Mononuclear cell (primary cell): ENCODE data around the gene DSG2. TPM values are rescaled to one million over a fixed set of nuclear protein-coding genes. Genes with fewer than 3 reads are reported as not detected.

ENCODE experiments used
- H3K27me3 ChIP-seq: 2 replicates; pipeline ENCODE4 v1.6.0; 2011; ENCODE audit warnings: low read length, control low read depth; ENCODE audit not compliant: insufficient read depth
- H3K4me1 ChIP-seq: 2 replicates; pipeline ENCODE4 v1.5.1; 2011; ENCODE audit warnings: mild to moderate bottlenecking, low read length, control low read depth; ENCODE audit not compliant: insufficient read depth
- H3K4me3 ChIP-seq: 2 replicates; pipeline ENCODE4 v1.5.1; 2011; ENCODE audit warnings: mild to moderate bottlenecking, low read length, moderate library complexity
- H3K9me3 ChIP-seq: 2 replicates; pipeline ENCODE4 v1.5.1; 2011; ENCODE audit warnings: low read depth, mild to moderate bottlenecking, control low read depth, low read length
- total RNA-seq: library from RNA; depleted of rRNA; stranded (reverse); fragments of >200 nt; gene quantifications from one replicate; pipeline ENCODE4 v1.2.3, GENCODE V29; 2012

The DSG2 gene
- total RNA-seq, 1 donor, result 0.21 TPM

- no peak overlapping the region for H3K4me3 ChIP-seq
- no peaks in the 10 kb centered on the region for H3K4me1 ChIP-seq
- H3K27me3 ChIP-seq, result no peaks in the 10 kb centered on the region
- H3K9me3 ChIP-seq, result no peaks in the 10 kb centered on the region
Observed at GRCh38 chr18:31581498-31582197, 83.7 kb downstream of the DSG2 start.

GRCh38 chr18:31583185-31583854, 85.3 kb downstream of the DSG2 start:
- Histone ChIP-seq H3K27me3 (no peaks in the 10 kb centered on the region), H3K4me3 (no peak overlapping the region), H3K4me1 (no peaks in the 10 kb centered on the region)

GRCh38 chr18:31585991-31586390, 88.0 kb downstream of the DSG2 start:
- Histone ChIP-seq H3K4me3 (no peak overlapping the region), H3K9me3 (no peaks in the 10 kb centered on the region), H3K27me3 (no peaks in the 10 kb centered on the region), H3K4me1 (no peaks in the 10 kb centered on the region)

More at GRCh38 chr18:31583185-31583854, 85.3 kb downstream of the DSG2 start:
- H3K9me3 ChIP-seq, result no peaks in the 10 kb centered on the region

- Histone ChIP-seq H3K9me3 (no peaks in the 10 kb centered on the region), H3K27me3 (no peaks in the 10 kb centered on the region), H3K4me1 (no peaks in the 10 kb centered on the region), H3K4me3 (no peak overlapping the region)
Observed at GRCh38 chr18:31586616-31587015, 88.6 kb downstream of the DSG2 start.

- Histone ChIP-seq H3K9me3 (no peaks in the 10 kb centered on the region), H3K4me1 (no peaks in the 10 kb centered on the region), H3K27me3 (no peaks in the 10 kb centered on the region), H3K4me3 (no peak overlapping the region)
Observed at GRCh38 chr18:31587529-31587928, 89.6 kb downstream of the DSG2 start.

- H3K9me3 ChIP-seq, result no peaks in the 10 kb centered on the region
- H3K4me3 ChIP-seq, result no peak overlapping the region
- no peaks in the 10 kb centered on the region for H3K4me1 ChIP-seq
- no peaks in the 10 kb centered on the region for H3K27me3 ChIP-seq
Observed at GRCh38 chr18:31590570-31590969, 92.6 kb downstream of the DSG2 start.

- Histone ChIP-seq H3K4me1 (no peaks in the 10 kb centered on the region), H3K27me3 (no peaks in the 10 kb centered on the region), H3K4me3 (no peak overlapping the region), H3K9me3 (no peaks in the 10 kb centered on the region)
Observed at GRCh38 chr18:31591113-31591512, 93.1 kb downstream of the DSG2 start.

GRCh38 chr18:31591628-31592027, 93.7 kb downstream of the DSG2 start, which contains the start of gene TTR:
Gene TTR (plus strand): TSS chr18:31591877. CDS start chr18:31591903, 26 bp downstream.
- H3K9me3 ChIP-seq, result no peaks in the 10 kb centered on the region
- no peaks in the 10 kb centered on the region for H3K4me1 ChIP-seq
- H3K27me3 ChIP-seq, result no peaks in the 10 kb centered on the region
- no peak within 1 kb of the TSS for H3K4me3 ChIP-seq

GRCh38 chr18:31592506-31593157, 94.7 kb downstream of the DSG2 start:
- no peaks in the 10 kb centered on the region for H3K27me3 ChIP-seq
- no peak overlapping the region for H3K4me3 ChIP-seq
- no peaks in the 10 kb centered on the region for H3K9me3 ChIP-seq
- no peaks in the 10 kb centered on the region for H3K4me1 ChIP-seq

- H3K4me3 ChIP-seq, result no peak overlapping the region
- H3K27me3 ChIP-seq, result no peaks in the 10 kb centered on the region
- H3K9me3 ChIP-seq, result no peaks in the 10 kb centered on the region
- H3K4me1 ChIP-seq, result no peaks in the 10 kb centered on the region
Observed at GRCh38 chr18:31595121-31595771, 97.3 kb downstream of the DSG2 start.

GRCh38 chr18:31596081-31596872, 98.3 kb downstream of the DSG2 start:
- Histone ChIP-seq H3K9me3 (no peaks in the 10 kb centered on the region), H3K4me1 (no peaks in the 10 kb centered on the region), H3K27me3 (no peaks in the 10 kb centered on the region), H3K4me3 (no peak overlapping the region)

GRCh38 chr18:31598021-31598805, 100.2 kb downstream of the DSG2 start:
- Histone ChIP-seq H3K4me3 (no peak overlapping the region), H3K4me1 (no peaks in the 10 kb centered on the region), H3K9me3 (no peaks in the 10 kb centered on the region), H3K27me3 (no peaks in the 10 kb centered on the region)
